ENCODE results near the gene ACE2. TPM values are rescaled to one million over a fixed set of nuclear protein-coding genes. Genes with fewer than 3 reads are reported as not detected.

The ACE2 gene
- total RNA-seq, 1 experiment from 2014 or later: 1.8 TPM

DNA sequence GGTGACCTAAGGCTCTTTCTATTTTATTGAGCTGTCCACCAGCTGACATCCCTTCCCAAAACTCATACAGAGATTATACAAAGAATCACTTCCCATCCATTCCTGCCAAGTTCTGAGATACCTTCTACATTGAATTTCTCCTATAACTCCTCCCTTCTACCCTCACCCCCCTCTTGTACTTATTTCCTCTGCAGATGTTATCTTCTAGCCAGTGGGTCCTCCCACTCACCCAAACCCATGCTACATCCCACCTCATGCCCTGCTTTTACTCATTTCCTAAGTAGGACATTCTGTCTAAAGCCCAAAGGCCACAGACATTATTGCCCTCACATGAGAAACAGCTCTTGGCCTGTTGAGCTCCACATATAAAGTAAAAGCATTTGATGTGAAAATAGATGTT, 71.6 kb downstream of the ACE2 start:
- TF ChIP-seq, protein P1, sequence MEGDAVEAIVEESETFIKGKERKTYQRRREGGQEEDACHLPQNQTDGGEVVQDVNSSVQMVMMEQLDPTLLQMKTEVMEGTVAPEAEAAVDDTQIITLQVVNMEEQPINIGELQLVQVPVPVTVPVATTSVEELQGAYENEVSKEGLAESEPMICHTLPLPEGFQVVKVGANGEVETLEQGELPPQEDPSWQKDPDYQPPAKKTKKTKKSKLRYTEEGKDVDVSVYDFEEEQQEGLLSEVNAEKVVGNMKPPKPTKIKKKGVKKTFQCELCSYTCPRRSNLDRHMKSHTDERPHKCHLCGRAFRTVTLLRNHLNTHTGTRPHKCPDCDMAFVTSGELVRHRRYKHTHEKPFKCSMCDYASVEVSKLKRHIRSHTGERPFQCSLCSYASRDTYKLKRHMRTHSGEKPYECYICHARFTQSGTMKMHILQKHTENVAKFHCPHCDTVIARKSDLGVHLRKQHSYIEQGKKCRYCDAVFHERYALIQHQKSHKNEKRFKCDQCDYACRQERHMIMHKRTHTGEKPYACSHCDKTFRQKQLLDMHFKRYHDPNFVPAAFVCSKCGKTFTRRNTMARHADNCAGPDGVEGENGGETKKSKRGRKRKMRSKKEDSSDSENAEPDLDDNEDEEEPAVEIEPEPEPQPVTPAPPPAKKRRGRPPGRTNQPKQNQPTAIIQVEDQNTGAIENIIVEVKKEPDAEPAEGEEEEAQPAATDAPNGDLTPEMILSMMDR (IDR thresholded peaks at IDR 0.05; ENCODE audit: insufficient read depth in 1 of 2, low read depth in 1 of 2, low read length in 1 of 2, severe bottlenecking in 1 of 2, unreplicated experiment in 1 of 2): no peak
- Histone ChIP-seq H3K27me3 (replicated peaks; ENCODE audit: control insufficient read depth, insufficient read depth, low read length) (no peaks in the 10 kb centered on the region), H3K9me3 (no peaks in the 10 kb centered on the region), H3K36me3 (ENCODE audit: control insufficient read depth, insufficient read depth, low read length) (no peaks in the 10 kb centered on the region), H3K4me3 (ENCODE audit: low read depth, low read length) (no peak overlapping the region), H3K4me1 (no peaks in the 10 kb centered on the region)
- Mint-ChIP-seq H3K9me3 (ENCODE audit: unreplicated experiment) (no peaks in the 10 kb centered on the region), H3K27me3 (ENCODE audit: insufficient read depth, unreplicated experiment) (no peaks in the 10 kb centered on the region), H3K27ac (ENCODE audit: unreplicated experiment) (no peak overlapping the region), H3K36me3 (ENCODE audit: insufficient read depth, unreplicated experiment) (no peaks in the 10 kb centered on the region), H3K4me3 (ENCODE audit: unreplicated experiment) (no peak overlapping the region), H3K4me1 (ENCODE audit: low read depth, unreplicated experiment) (no peaks in the 10 kb centered on the region)
- POLR2A ChIA-PET: no interaction called here
- no peak for DNase-seq
- BruUV-seq (replicated peaks): no TSS peak
- intact Hi-C loops (cut with micrococcal nuclease; ENCODE audit: unreplicated experiment): no loop called here
- CTCF ChIA-PET: no interaction called here

DNA sequence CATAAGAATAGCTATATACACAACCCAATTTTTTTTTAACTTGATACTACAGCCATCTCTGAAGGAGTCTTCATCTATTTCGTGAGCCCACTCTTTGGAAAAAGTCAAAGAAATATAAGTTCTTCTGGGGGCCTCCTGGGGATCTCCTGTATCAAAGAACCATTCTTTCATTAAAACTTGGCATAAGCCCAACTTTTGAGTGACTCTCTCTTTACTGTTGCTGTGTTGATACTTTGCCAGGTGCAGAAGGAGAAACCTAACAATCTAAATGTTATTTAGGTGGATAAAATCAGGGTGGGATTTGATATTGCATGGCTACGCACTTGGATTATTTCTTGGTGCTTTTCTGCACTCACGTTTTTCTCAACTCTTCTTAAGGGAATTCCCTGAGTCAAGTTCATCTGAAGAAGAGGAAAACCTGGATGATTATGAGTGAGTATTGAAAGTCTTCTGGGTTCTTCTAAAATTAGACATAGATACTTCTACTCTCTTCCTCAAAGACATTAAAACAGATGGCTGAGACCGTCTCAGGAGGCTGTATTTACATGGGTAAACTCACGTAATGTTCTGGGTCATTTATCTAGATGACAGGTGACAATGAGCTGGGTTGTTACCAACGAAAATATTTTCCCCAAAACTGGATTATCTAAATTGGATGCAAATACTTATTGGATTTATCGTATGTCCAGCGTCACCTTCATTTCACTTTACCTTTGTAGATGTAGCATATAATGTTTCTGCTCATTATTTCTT, 74.9 kb downstream of the ACE2 start:
- ChIA-PET CTCF (no interaction called here), POLR2A (no interaction called here)
- no peak overlapping the region for H3K4me3 ChIP-seq (ENCODE audit: low read depth, low read length)
- no peaks in the 10 kb centered on the region for H3K36me3 Mint-ChIP-seq (ENCODE audit: insufficient read depth, unreplicated experiment)
- no peaks in the 10 kb centered on the region for H3K36me3 ChIP-seq (ENCODE audit: control insufficient read depth, insufficient read depth, low read length)
- TF ChIP-seq, protein P1 (IDR thresholded peaks at IDR 0.05; ENCODE audit: insufficient read depth in 1 of 2, low read depth in 1 of 2, low read length in 1 of 2, severe bottlenecking in 1 of 2, unreplicated experiment in 1 of 2): no peak
- peaks cover 5% of the 10 kb centered on the region for H3K27me3 Mint-ChIP-seq (ENCODE audit: insufficient read depth, unreplicated experiment)
- H3K27me3 ChIP-seq (replicated peaks; ENCODE audit: control insufficient read depth, insufficient read depth, low read length): no peaks in the 10 kb centered on the region; the same call in 1 of the 2 replicates
- DNase-seq: no peak
- H3K4me1 Mint-ChIP-seq (ENCODE audit: low read depth, unreplicated experiment): no peaks in the 10 kb centered on the region
- H3K4me3 Mint-ChIP-seq (ENCODE audit: unreplicated experiment): no peak overlapping the region
- no peaks in the 10 kb centered on the region for H3K4me1 ChIP-seq
- BruUV-seq (replicated peaks): no TSS peak
- no peaks in the 10 kb centered on the region for H3K9me3 Mint-ChIP-seq (ENCODE audit: unreplicated experiment)
- intact Hi-C loops (cut with micrococcal nuclease; ENCODE audit: unreplicated experiment): no loop called here
- H3K27ac Mint-ChIP-seq (ENCODE audit: unreplicated experiment): no peak overlapping the region
- no peaks in the 10 kb centered on the region for H3K9me3 ChIP-seq

DNA sequence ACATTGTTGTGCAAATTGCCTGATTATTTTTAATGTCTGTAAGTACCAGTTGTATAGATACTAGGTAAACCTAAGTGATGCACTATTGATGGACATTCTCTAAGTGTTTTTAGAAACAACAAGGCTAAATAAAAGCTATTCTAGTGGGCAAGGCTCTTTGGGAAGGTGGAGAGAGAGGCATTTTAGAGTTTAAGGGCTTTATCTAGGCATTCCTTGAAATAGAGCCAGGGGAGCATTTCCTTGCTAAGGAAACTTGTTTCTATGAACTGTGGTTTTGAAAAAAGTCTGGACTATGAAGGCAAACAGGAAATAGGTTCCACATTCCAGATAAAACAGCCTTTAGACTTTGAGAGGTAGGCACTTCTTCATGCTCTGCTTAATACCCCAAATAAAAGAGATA, 76.3 kb downstream of the ACE2 start:
- no peaks in the 10 kb centered on the region for H3K9me3 ChIP-seq
- H3K27me3 Mint-ChIP-seq (ENCODE audit: insufficient read depth, unreplicated experiment): peaks cover 8% of the 10 kb centered on the region
- H3K27ac Mint-ChIP-seq (ENCODE audit: unreplicated experiment): no peak overlapping the region
- intact Hi-C loops (cut with micrococcal nuclease; ENCODE audit: unreplicated experiment): no loop called here
- BruUV-seq (replicated peaks): no TSS peak
- DNase-seq: no peak
- no peaks in the 10 kb centered on the region for H3K36me3 ChIP-seq (ENCODE audit: control insufficient read depth, insufficient read depth, low read length)
- no peaks in the 10 kb centered on the region for H3K36me3 Mint-ChIP-seq (ENCODE audit: insufficient read depth, unreplicated experiment)
- H3K4me1 Mint-ChIP-seq (ENCODE audit: low read depth, unreplicated experiment): no peaks in the 10 kb centered on the region
- H3K27me3 ChIP-seq (replicated peaks; ENCODE audit: control insufficient read depth, insufficient read depth, low read length): no peaks in the 10 kb centered on the region; the same call in 1 of the 2 replicates
- TF ChIP-seq, protein P1 (IDR thresholded peaks at IDR 0.05; ENCODE audit: insufficient read depth in 1 of 2, low read depth in 1 of 2, low read length in 1 of 2, severe bottlenecking in 1 of 2, unreplicated experiment in 1 of 2): no peak
- H3K4me3 ChIP-seq (ENCODE audit: low read depth, low read length): no peak overlapping the region
- ChIA-PET POLR2A (no interaction called here), CTCF (no interaction called here)
- no peaks in the 10 kb centered on the region for H3K4me1 ChIP-seq
- no peaks in the 10 kb centered on the region for H3K9me3 Mint-ChIP-seq (ENCODE audit: unreplicated experiment)
- H3K4me3 Mint-ChIP-seq (ENCODE audit: unreplicated experiment): no peak overlapping the region
